Measurements from ENCODE around the gene TMEM161A. TPM values are rescaled to one million over a fixed set of nuclear protein-coding genes. Genes with fewer than 3 reads are reported as not detected.
A peak's percentile ranks its signal among the peaks of the same experiment; 100 is the strongest.
"Not testable (repeated sequence)": the region's sequence is repeated elsewhere in the genome, so short reads cannot be mapped to it uniquely, and the experiment has no call there.

Gene TMEM161A
- total and polyA plus RNA-seq, 9 of the 15 experiments (the other 6 are each of a cell fraction or from before 2014, with no cell fraction given), result 0.63 to 92.3 (median 38.9) TPM

GRCh38 chr19:19137556-19138108, 646 bp downstream of the TMEM161A start (continued):
- no peak for TF ChIP-seq ZMIZ1 (IDR thresholded peaks at IDR 0.05; ENCODE audit: low read depth in 2 of 2, low read length in 2 of 2)

GRCh38 chr19:19135713-19136112, 2.6 kb downstream of the TMEM161A start:
- H2AFZ ChIP-seq (ENCODE audit: low read depth, low read length); FAIRE-seq; ATAC-seq; H3K9me3 ChIP-seq (replicated peaks; ENCODE audit: control insufficient read depth, insufficient read depth, low read depth, low read length); H3K4me2 ChIP-seq (ENCODE audit: insufficient read depth, low read length); BruUV-seq (replicated peaks); DNase-seq (ENCODE audit: extremely low read depth in 1 of 4, low spot score in 3 of 4); CTCF ChIA-PET (ENCODE audit: low intra/inter-chr PET ratio); H3K4me3 ChIP-seq; H3K9ac ChIP-seq (ENCODE audit: insufficient read depth in 1 of 2, low read depth in 2 of 2, low read length in 2 of 2); H3K9me1 ChIP-seq (ENCODE audit: control insufficient read depth, insufficient read depth, low read length); H4K20me1 ChIP-seq (replicated peaks; ENCODE audit: control insufficient read depth, insufficient read depth, low read length); H3K27me3 ChIP-seq (ENCODE audit: control insufficient read depth in 2 of 2, insufficient read depth in 2 of 2, low read length in 2 of 2): not testable (repeated sequence)
- peaks cover 25% of the 10 kb centered on the region for H3K36me3 ChIP-seq (ENCODE audit: control insufficient read depth, insufficient read depth, low read length)
- peaks cover 15 to 36% of the 10 kb centered on the region in 2 experiments for H3K4me1 ChIP-seq (replicated peaks in 1 of 2; ENCODE audit: control insufficient read depth in 2 of 2, insufficient read depth in 2 of 2, low read length in 2 of 2)
- H3K79me2 ChIP-seq (ENCODE audit: control insufficient read depth, insufficient read depth, low read length), result peaks cover 48% of the 10 kb centered on the region
- TF ChIP-seq ZNF121 (CRISPR knock-in tag; conservative IDR thresholded peaks at IDR 0.05), result peak; percentile 95
- TF ChIP-seq RBM25 (IDR thresholded peaks at IDR 0.05; ENCODE audit: low read depth, low read length, severe bottlenecking), result peak; percentile 49
- TF ChIP-seq BCOR (IDR thresholded peaks at IDR 0.05), result peak; percentile 81
- H3K27ac ChIP-seq (ENCODE audit: extremely low read depth, low read depth, low read length), result peak overlapping the region; percentile 76; the same call in 1 of the 3 replicates
- WGBS (ENCODE audit: insufficient coverage, low coverage, missing lambda C conversion rate), result 74% methylated on average over 6 of the region's 6 CpGs
- POLR2A ChIA-PET, result interaction anchor here (0.6 to 1.4 kb wide), 5 partner anchors 35 to 83 kb away, joined by 3 to 10 read pairs (median 3); partner anchors contain the start of genes MEF2B and SLC25A42
- intact Hi-C loops (cut with micrococcal nuclease), result loop anchor here (5.0 kb wide), 4 partner anchors 37 to 238 kb away; partner anchors contain the start of genes CERS1, COPE, DDX49 and MEF2B
- in situ Hi-C loops (cut with MboI), result loop anchor here (5.0 kb wide), 1 partner anchor 78 kb away; no protein-coding TSS in a partner anchor
